Liver (tissue), 9 donors: Measurements from ENCODE around the gene ITPKB. TPM values are rescaled to one million over a fixed set of nuclear protein-coding genes. Genes with fewer than 3 reads are reported as not detected.

Source experiments
- DNase-seq: peaks from one replicate; pipeline ENCODE4 v3.0.0-alpha.2; 2017; ENCODE audit warnings: low spot score
- H3K27ac ChIP-seq, 2 donors: one replicate each; pipeline ENCODE4 v1.7.0; 2013; ENCODE audit warnings: inconsistent platforms in 2 of 2, low read length in 2 of 2, control low read depth in 1 of 2, low read depth in 1 of 2, mild to moderate bottlenecking in 1 of 2
- H3K27me3 ChIP-seq, 4 donors: one replicate each; pipeline versions ENCODE4 v1.6.1 to v1.7.0; 2013; ENCODE audit warnings: low read length in 3 of 4, inconsistent platforms in 1 of 4, mild to moderate bottlenecking in 1 of 4, moderate library complexity in 1 of 4; ENCODE audit not compliant: control insufficient read depth in 4 of 4, insufficient read depth in 4 of 4
- H3K36me3 ChIP-seq, 4 donors: one replicate each; pipeline versions ENCODE4 v1.6.1 to v1.7.0; 2013; ENCODE audit warnings: low read length in 3 of 4, mild to moderate bottlenecking in 3 of 4, low read depth in 1 of 4, moderate library complexity in 1 of 4; ENCODE audit not compliant: control insufficient read depth in 4 of 4, insufficient read depth in 3 of 4
- H3K4me1 ChIP-seq, 4 donors: one replicate each; pipeline versions ENCODE4 v1.6.1 to v1.7.0; 2013; ENCODE audit warnings: low read length in 3 of 4, mild to moderate bottlenecking in 3 of 4, moderate library complexity in 1 of 4; ENCODE audit not compliant: control insufficient read depth in 4 of 4, insufficient read depth in 4 of 4
- H3K4me3 ChIP-seq, 3 donors: one replicate each; pipeline versions ENCODE4 v1.6.1 to v1.7.0; 2013; ENCODE audit warnings: low read length in 3 of 3, control low read depth in 1 of 3, low read depth in 1 of 3, mild to moderate bottlenecking in 1 of 3
- H3K9ac ChIP-seq, 2 donors: one replicate each; pipeline ENCODE4 v1.7.0; 2013; ENCODE audit warnings: low read length in 2 of 2, mild to moderate bottlenecking in 2 of 2, moderate library complexity in 2 of 2, control low read depth in 1 of 2, low read depth in 1 of 2
- H3K9me3 ChIP-seq, 4 donors: one replicate each; pipeline versions ENCODE4 v1.6.1 to v1.7.0; 2013; ENCODE audit warnings: low read length in 3 of 4; ENCODE audit not compliant: control insufficient read depth in 4 of 4
- ATF3 ChIP-seq: IDR thresholded peaks from 2 replicates; pipeline ENCODE4 v1.6.1; 2016; ENCODE audit warnings: antibody characterized with exemption
- CTCF ChIP-seq: fragments of 150-350 bp; IDR thresholded peaks from 2 replicates; pipeline ENCODE4 v1.5.1; 2017; ENCODE audit warnings: improper control_type of control experiment, low read depth, low read length; ENCODE audit not compliant: missing input control
- EGR1 ChIP-seq, 2 donors: IDR thresholded peaks; 2 replicates each; pipeline ENCODE4 v1.6.1; 2016 to 2018; ENCODE audit warnings: antibody characterized with exemption in 2 of 2, low read depth in 2 of 2
- FOXA1 ChIP-seq: IDR thresholded peaks from 2 replicates; pipeline ENCODE4 v1.6.1; 2016; ENCODE audit warnings: antibody characterized with exemption
- FOXA2 ChIP-seq: IDR thresholded peaks from 2 replicates; pipeline ENCODE4 v1.6.1; 2016; ENCODE audit warnings: antibody characterized with exemption
- GABPA ChIP-seq, 2 donors: IDR thresholded peaks in 1 of 2; conservative IDR thresholded peaks in 1 of 2; 2 replicates each; pipeline ENCODE4 v1.6.1; 2016; ENCODE audit warnings: antibody characterized with exemption in 2 of 2, mild to moderate bottlenecking in 1 of 2, moderate library complexity in 1 of 2
- HNF4A ChIP-seq, 2 donors: conservative IDR thresholded peaks; 2 replicates each; pipeline ENCODE4 v1.6.1; 2016; ENCODE audit warnings: antibody characterized with exemption in 2 of 2, mild to moderate bottlenecking in 2 of 2
- HNF4G ChIP-seq: IDR thresholded peaks from 2 replicates; pipeline ENCODE4 v1.6.1; 2016; ENCODE audit warnings: antibody characterized with exemption
- JUND ChIP-seq, 2 donors: IDR thresholded peaks; 2 replicates each; pipeline ENCODE4 v1.6.1; 2016; ENCODE audit warnings: antibody characterized with exemption in 2 of 2
- MAX ChIP-seq: IDR thresholded peaks from 2 replicates; pipeline ENCODE4 v1.6.1; 2016; ENCODE audit warnings: antibody characterized with exemption
- NR2F2 ChIP-seq: IDR thresholded peaks from 2 replicates; pipeline ENCODE4 v1.6.1; 2016; ENCODE audit warnings: antibody characterized with exemption
- RAD21 ChIP-seq, 2 donors: IDR thresholded peaks; 2 replicates each; pipeline ENCODE4 v1.6.1; 2016; ENCODE audit warnings: antibody characterized with exemption in 2 of 2, mild to moderate bottlenecking in 2 of 2
- REST ChIP-seq: IDR thresholded peaks from 2 replicates; pipeline ENCODE4 v1.6.1; 2016; ENCODE audit warnings: antibody characterized with exemption, mild to moderate bottlenecking
- RXRA ChIP-seq, 2 donors: IDR thresholded peaks; 2 replicates each; pipeline ENCODE4 v1.6.1; 2017 to 2018; ENCODE audit warnings: antibody characterized with exemption in 2 of 2, mild to moderate bottlenecking in 1 of 2
- SP1 ChIP-seq: IDR thresholded peaks from 2 replicates; pipeline ENCODE4 v1.6.1; 2018; ENCODE audit warnings: antibody characterized with exemption, mild to moderate bottlenecking
- YY1 ChIP-seq: IDR thresholded peaks from 2 replicates; pipeline ENCODE4 v1.6.1; 2016; ENCODE audit warnings: antibody characterized with exemption, mild to moderate bottlenecking
- ZBTB33 ChIP-seq: IDR thresholded peaks from 2 replicates; pipeline ENCODE4 v1.6.1; 2016; ENCODE audit warnings: antibody characterized with exemption
- WGBS: extraction: QIAGEN DNeasy Blood & Tissue Kit; methylation state at CpG from one replicate; pipeline ENCODE4 v1.1.7; 2013; 5-methylcytosine and 5-hydroxymethylcytosine counted together
- polyA plus RNA-seq, 2 donors: library from polyadenylated mRNA; stranded (reverse) in 1 of 2; unstranded in 1 of 2; fragments of 200-250 nt in 1 of 2; fragments of >200 nt in 1 of 2; fragmentation: Nextera tagmentation in 1 of 2; extraction: Ambion mirVana in 1 of 2; gene quantifications; one replicate each; pipeline versions ENCODE4 v1.2.1 to v1.2.3, GENCODE V29; 2013 to 2015
- total RNA-seq, 2 donors: library from RNA; depleted of rRNA; stranded (reverse); fragments of >200 nt; gene quantifications; one replicate each; pipeline ENCODE4 v1.2.3, GENCODE V29; 2014
- donor health status: healthy.
- donor health status: healthy.
- donor health status: healthy.
- donor health status: healthy.
- donor health status: healthy.

ITPKB gene
- total and polyA plus RNA-seq, 4 donors, result 0.61 to 5.8 (median 3.7) TPM

GRCh38 chr1:226761322-226761721, 22.2 kb upstream of the ITPKB start:
- no peaks in the 10 kb centered on the region for H3K4me1 ChIP-seq
- no peaks in the 10 kb centered on the region for H3K9me3 ChIP-seq
- WGBS, result 52% methylated on average over 1 of the region's 1 CpG
- H3K36me3 ChIP-seq, result no peaks in the 10 kb centered on the region
- H3K9ac ChIP-seq, result no peak overlapping the region
- TF ChIP-seq SP1, result no peak
- TF ChIP-seq RXRA (IDR thresholded peaks at IDR 0.05), result no peak
- TF ChIP-seq HNF4A (conservative IDR thresholded peaks at IDR 0.05), result no peak
- no peak for TF ChIP-seq MAX
- TF ChIP-seq JUND (IDR thresholded peaks at IDR 0.05), result no peak
- no peak for TF ChIP-seq FOXA1
- peaks cover 0 to 13% (median 0%) of the 10 kb centered on the region in 4 donors for H3K27me3 ChIP-seq
- DNase-seq, result no peak
- H3K27ac ChIP-seq, result no peak overlapping the region
- H3K4me3 ChIP-seq, result no peak overlapping the region

- Histone ChIP-seq H3K9ac (no peak overlapping the region), H3K36me3 (no peaks in the 10 kb centered on the region), H3K4me1 (no peaks in the 10 kb centered on the region), H3K27ac (no peak overlapping the region), H3K4me3 (no peak overlapping the region), H3K9me3 (no peaks in the 10 kb centered on the region), H3K27me3 (peaks cover 0 to 6% (median 0%) of the 10 kb centered on the region in 4 donors)
- peak; percentile 50 for DNase-seq
- 79% methylated on average over 9 of the region's 9 CpGs for WGBS
- no peak for TF ChIP-seq FOXA1
- TF ChIP-seq RAD21 (IDR thresholded peaks at IDR 0.05), result no peak
- no peak for TF ChIP-seq JUND (IDR thresholded peaks at IDR 0.05)
- TF ChIP-seq GABPA (IDR thresholded peaks at IDR 0.05 in 1 of 2, conservative IDR thresholded peaks at IDR 0.05 in 1 of 2), result no peak
- no peak for TF ChIP-seq SP1
- no peak for TF ChIP-seq HNF4G
- TF ChIP-seq ZBTB33, result no peak
- no peak for TF ChIP-seq EGR1 (IDR thresholded peaks at IDR 0.05; ENCODE audit: low read depth in 2 of 2)
- no peak for TF ChIP-seq REST
- TF ChIP-seq NR2F2, result no peak
- no peak for TF ChIP-seq RXRA (IDR thresholded peaks at IDR 0.05)
- TF ChIP-seq FOXA2, result no peak
- TF ChIP-seq CTCF, result no peak
- TF ChIP-seq MAX, result no peak
- TF ChIP-seq ATF3, result no peak
- no peak for TF ChIP-seq YY1
Observed at GRCh38 chr1:226754793-226755533, 15.9 kb upstream of the ITPKB start.
